K562 (cell line): ENCODE data around the gene SLC12A9. TPM values are rescaled to one million over a fixed set of nuclear protein-coding genes. Genes with fewer than 3 reads are reported as not detected.

Experiments used
- ATAC-seq: fragments of 200-7000 bp; cut with Tn5 transposase; 3 replicates; pipeline ENCODE4 v1.9.1; 2020; ENCODE audit warnings: moderate library complexity
- BruUV-seq: library from RNA; stranded (reverse); fragments of 400-500 nt; replicated peaks from 2 replicates; lab custom pipeline; 2021; lab: Mats Ljungman, UMichigan
- CTCF ChIA-PET: fragments of 300-600 bp; formaldehyde crosslinking; extraction: SDS; loops from one replicate; lab custom pipeline; 2021; ENCODE audit warnings: low intra/inter-chr PET ratio; lab: Yijun Ruan, JAX
- POLR2A ChIA-PET: fragments of 300-600, 350-650 bp; sonication (Branson Sonifier 250); formaldehyde crosslinking; extraction: SDS; loops from one replicate; lab custom pipeline; 2021; ENCODE audit warnings: antibody characterized with exemption, inconsistent platforms; lab: Yijun Ruan, JAX
- DNase-seq, 4 experiments: peaks; one replicate each; pipeline versions ENCODE4 v3.0.0 to v3.0.0-alpha.2; 2011 to 2018; ENCODE audit warnings: low spot score in 3 of 4, mixed read lengths in 3 of 4; ENCODE audit errors: extremely low read depth in 1 of 4
- FAIRE-seq: peaks from 2 replicates; lab custom pipeline; 2011; peaks lifted over from hg19 to GRCh38; lab: Jason Lieb, UNC
- H2AFZ ChIP-seq: 2 replicates; pipeline ENCODE4 v1.6.0; 2011; ENCODE audit warnings: low read depth, low read length, control low read depth, inconsistent platforms
- H3K27ac ChIP-seq: fragments of 200-600 bp; 3 replicates; pipeline ENCODE4 v1.8.0; 2011; ENCODE audit warnings: low read depth, mild to moderate bottlenecking, control low read depth, inconsistent platforms, low read length, moderate library complexity, mixed read lengths; ENCODE audit errors: extremely low read depth
- H3K27me3 ChIP-seq, 2 experiments: fragments of 300-600 bp in 1 of 2; 2 replicates in 1 of 2; 3 replicates in 1 of 2; pipeline versions ENCODE4 v1.6.0 to v1.8.0; 2011; ENCODE audit warnings: inconsistent platforms in 2 of 2, low read length in 2 of 2, mild to moderate bottlenecking in 1 of 2, mixed read lengths in 1 of 2, moderate library complexity in 1 of 2; ENCODE audit not compliant: control insufficient read depth in 2 of 2, insufficient read depth in 2 of 2
- H3K36me3 ChIP-seq: fragments of 300-600 bp; 3 replicates; pipeline ENCODE4 v1.8.0; 2011; ENCODE audit warnings: mild to moderate bottlenecking, low read length, inconsistent platforms; ENCODE audit not compliant: control insufficient read depth, insufficient read depth
- H3K4me1 ChIP-seq, 2 experiments: fragments of 200-600 bp in 1 of 2; replicated peaks in 1 of 2; 2 replicates in 1 of 2; 3 replicates in 1 of 2; pipeline versions ENCODE4 v1.5.1 to v1.8.0; 2011; ENCODE audit warnings: inconsistent platforms in 2 of 2, low read length in 2 of 2, mild to moderate bottlenecking in 1 of 2, mixed read lengths in 1 of 2, moderate library complexity in 1 of 2; ENCODE audit not compliant: control insufficient read depth in 2 of 2, insufficient read depth in 2 of 2
- H3K4me2 ChIP-seq: 2 replicates; pipeline ENCODE4 v1.6.1; 2011; ENCODE audit warnings: low read length, control low read depth, inconsistent platforms, mixed read lengths; ENCODE audit not compliant: insufficient read depth
- H3K4me3 ChIP-seq: fragments of 200-600 bp; sonication (generic), shearing (Covaris generic); 2 replicates; pipeline ENCODE4 v1.5.1; 2016; ENCODE audit warnings: control low read depth, inconsistent platforms
- H3K79me2 ChIP-seq: fragments of 200-600 bp; 3 replicates; pipeline ENCODE4 v1.8.0; 2011; ENCODE audit warnings: low read length, inconsistent platforms; ENCODE audit not compliant: control insufficient read depth, insufficient read depth
- H3K9ac ChIP-seq, 2 experiments: 2 replicates each; pipeline versions ENCODE4 v1.6.0 to v1.6.1; 2011; ENCODE audit warnings: low read depth in 2 of 2, low read length in 2 of 2, control low read depth in 1 of 2, inconsistent platforms in 1 of 2, mild to moderate bottlenecking in 1 of 2, mixed read lengths in 1 of 2; ENCODE audit not compliant: insufficient read depth in 1 of 2
- H3K9me1 ChIP-seq: one replicate; pipeline ENCODE4 v1.6.0; 2011; ENCODE audit warnings: inconsistent platforms, mild to moderate bottlenecking, low read length, moderate library complexity; ENCODE audit not compliant: control insufficient read depth, insufficient read depth
- H3K9me3 ChIP-seq: replicated peaks from 2 replicates; pipeline ENCODE4 v1.5.1; 2011; ENCODE audit warnings: low read depth, low read length, inconsistent platforms; ENCODE audit not compliant: control insufficient read depth, insufficient read depth
- H4K20me1 ChIP-seq: replicated peaks from 2 replicates; pipeline ENCODE4 v1.6.1; 2011; ENCODE audit warnings: low read length, inconsistent platforms, mixed read lengths; ENCODE audit not compliant: control insufficient read depth, insufficient read depth
- EP300 ChIP-seq: IDR thresholded peaks from 2 replicates; pipeline ENCODE4 v1.6.1; 2012; ENCODE audit warnings: low read length, improper control_type of control experiment
- KHSRP ChIP-seq: fragments of 450-650 bp; IDR thresholded peaks from 2 replicates; pipeline ENCODE4 v1.6.1; 2017
- MTA1 ChIP-seq: fragments of 450-650 bp; IDR thresholded peaks from 2 replicates; pipeline ENCODE4 v1.6.1; 2017; ENCODE audit warnings: borderline replicate concordance
- PCBP1 ChIP-seq: fragments of 200-400 bp; formaldehyde crosslinking; IDR thresholded peaks from 2 replicates; pipeline ENCODE4 v1.6.1; 2018; ENCODE audit warnings: mild to moderate bottlenecking, low read depth, low read length; ENCODE audit not compliant: poor library complexity, severe bottlenecking
- PHB2 ChIP-seq: fragments of 450-650 bp; IDR thresholded peaks from 2 replicates; pipeline ENCODE4 v1.6.1; 2017; ENCODE audit warnings: low read depth
- SMC3 ChIP-seq: conservative IDR thresholded peaks from 2 replicates; pipeline ENCODE4 v1.6.1; 2011; ENCODE audit warnings: low read depth, low read length, improper control_type of control experiment; ENCODE audit not compliant: insufficient read depth
- STAG1 ChIP-seq: sonication (generic); formaldehyde crosslinking; IDR thresholded peaks from 2 replicates; pipeline ENCODE4 v1.5.0; 2020; ENCODE audit warnings: missing genetic modification reagents, borderline replicate concordance
- SUPT5H ChIP-seq: fragments of 450-650 bp; IDR thresholded peaks from 2 replicates; pipeline ENCODE4 v1.6.1; 2016
- YY1 ChIP-seq, 3 experiments: IDR thresholded peaks; 2 replicates each; pipeline ENCODE4 v1.6.1; 2011; ENCODE audit warnings: low read length in 2 of 3, mild to moderate bottlenecking in 2 of 3, moderate library complexity in 2 of 3, borderline replicate concordance in 1 of 3, control low read depth in 1 of 3, low read depth in 1 of 3; ENCODE audit not compliant: insufficient read depth in 3 of 3, insufficient replicate concordance in 2 of 3, control insufficient read depth in 1 of 3, insufficient read length in 1 of 3; ENCODE audit errors: extremely low read depth in 1 of 3
- ZFX ChIP-seq: sonication (generic); formaldehyde crosslinking; IDR thresholded peaks from 2 replicates; pipeline ENCODE4 v1.8.0; 2022; ENCODE audit warnings: mild to moderate bottlenecking, missing genetic modification reagents, moderate library complexity
- WGBS: fragments of 100-300 bp; shearing (Covaris generic); methylation state at CpG from one replicate; pipeline ENCODE4 v1.1.6; 2016; ENCODE audit warnings: low coverage, mixed read lengths; ENCODE audit not compliant: insufficient coverage; ENCODE audit errors: missing lambda C conversion rate; 5-methylcytosine and 5-hydroxymethylcytosine counted together
- in situ Hi-C: fragments of 300-500 bp; cut with MboI; formaldehyde crosslinking; loops from 4 replicates; pipeline ENCODE4 v1.15.0; 2018; ENCODE audit warnings: inconsistent platforms, mixed read lengths
- intact Hi-C: fragments of 100-400 bp; cut with micrococcal nuclease; formaldehyde crosslinking; loops from 2 replicates; pipeline ENCODE4 v1.14.2; 2022
- polyA plus RNA-seq, 8 experiments: library from polyadenylated mRNA; depleted of rRNA in 4 of 8; stranded (reverse) in 5 of 8; unstranded in 3 of 8; fragments of >200 nt; fragmentation: Nextera tagmentation in 2 of 8; fragmentation: Illumina TruSeq in 1 of 8; extraction: Ambion mirVana in 2 of 8; extraction: Trizol in 1 of 8; gene quantifications; 2 replicates each; pipeline versions ENCODE4 v1.2.1 to v1.2.3, GENCODE V29; 2011 to 2014; ENCODE audit warnings: inconsistent platforms in 1 of 8, missing spikeins in 1 of 8
- total RNA-seq, 7 experiments: library from RNA; depleted of rRNA in 6 of 7; stranded (reverse); fragments of >200 nt in 6 of 7; fragmentation: Illumina TruSeq in 2 of 7; extraction: Trizol in 2 of 7; gene quantifications; 2 replicates each; pipeline versions ENCODE4 v1.2.1 to v1.2.3, GENCODE V29; 2011 to 2021; ENCODE audit warnings: low replicate concordance in 1 of 7
- TF ChIP-seq, protein P1 (sequence below): fragments of 200-800 bp; sonication (Bioruptor generic); IDR thresholded peaks from 2 replicates; pipeline ENCODE4 v1.6.1; 2017; ENCODE audit warnings: missing genetic modification characterization, missing compliant biosample characterization
- TF ChIP-seq, protein P2 (sequence below): sonication (generic); formaldehyde crosslinking; IDR thresholded peaks from 2 replicates; pipeline ENCODE4 v1.8.1; 2023; ENCODE audit warnings: mild to moderate bottlenecking, missing genetic modification reagents
- TF ChIP-seq, protein P3 (sequence below): fragments of 450-650 bp; formaldehyde crosslinking; IDR thresholded peaks from 2 replicates; pipeline ENCODE4 v1.4.0; 2020; ENCODE audit warnings: mild to moderate bottlenecking, moderate library complexity

The SLC12A9 gene
- total and polyA plus RNA-seq, 9 of the 15 experiments (the other 6 are each of a cell fraction or from before 2014, with no cell fraction given), result 0.06 to 20.2 (median 10.7) TPM

DNA sequence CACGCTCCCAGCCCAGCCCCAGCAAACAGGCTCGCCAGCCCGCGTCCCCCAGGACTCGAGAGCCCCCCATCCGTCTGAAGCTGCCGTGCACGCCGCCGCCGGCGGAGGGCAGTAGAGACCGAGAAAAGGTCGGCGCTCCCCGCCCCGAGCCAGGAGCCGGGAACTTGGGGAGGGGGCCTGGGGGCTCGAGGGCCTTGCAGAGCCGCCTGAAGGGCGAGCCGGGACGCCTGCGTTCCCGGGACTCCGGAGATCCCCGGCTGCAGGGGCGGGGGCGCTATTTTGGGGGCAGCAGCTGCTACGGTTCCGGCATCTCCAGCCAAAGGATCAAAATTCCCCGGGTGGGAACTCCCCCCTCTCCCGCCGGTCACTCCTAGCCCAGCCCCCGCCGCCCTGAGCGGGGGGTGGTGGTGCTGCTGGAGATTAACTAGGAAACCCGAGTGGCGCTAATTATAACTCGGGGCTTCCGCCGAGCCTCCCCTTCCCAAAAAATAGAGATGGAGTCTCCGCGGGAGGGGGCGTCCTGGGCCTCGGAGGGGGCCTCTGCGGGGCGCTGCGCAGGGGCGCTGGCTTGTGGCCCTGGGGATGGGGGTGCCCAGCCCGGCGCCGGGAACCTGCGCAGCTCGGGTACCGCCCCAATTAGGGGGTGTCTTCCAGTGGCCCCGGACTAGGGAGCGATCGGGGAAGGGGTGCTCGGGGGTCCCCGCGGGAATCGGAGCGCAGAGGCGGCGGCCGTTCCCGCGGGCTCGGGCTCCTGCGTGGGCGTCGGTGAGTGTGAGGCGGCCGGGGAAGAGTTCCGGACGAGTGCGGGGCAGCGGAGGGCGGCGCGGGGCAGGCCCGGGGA is 42.6 kb downstream of the SLC12A9 start:
- no peak for FAIRE-seq
- peak; percentile 32 for ATAC-seq
- under 1% methylated on average over 61 of the region's 83 CpGs for WGBS
- Histone ChIP-seq H2AFZ (peak overlapping the region; percentile 75), H3K4me3 (peak overlapping the region; percentile 52), H3K27me3 (no peaks in the 10 kb centered on the region), H3K4me2 (peak overlapping the region; percentile 71), H4K20me1 (no peaks in the 10 kb centered on the region), H3K9me1 (no peaks in the 10 kb centered on the region), H3K9me3 (no peaks in the 10 kb centered on the region), H3K4me1 (peaks cover 33 to 83% of the 10 kb centered on the region in 2 experiments), H3K36me3 (no peaks in the 10 kb centered on the region), H3K9ac (peak overlapping the region; percentile 52 to 90; a peak in 3 of 4 replicates), H3K79me2 (peaks cover 3% of the 10 kb centered on the region; the same call in 2 of the 3 replicates), H3K27ac (no peak overlapping the region; the same call in 2 of the 3 replicates)
- intact Hi-C loops (loop anchor here (5.0 kb wide), 3 partner anchors 182 to 387 kb away; no protein-coding TSS in a partner anchor), in situ Hi-C loops (loop anchor here (5.0 kb wide), 1 partner anchor 162 kb away; no protein-coding TSS in a partner anchor)
- ChIA-PET CTCF (interaction anchor here (0.6 to 2.3 kb wide), 10 partner anchors 164 to 644 kb away, joined by 3 to 28 read pairs (median 4); partner anchors contain the start of gene AP1S1), POLR2A (interaction anchor here (0.9 to 1.8 kb wide), 2 partner anchors 20 to 21 kb away, joined by 3 to 6 read pairs; partner anchors contain the start of gene SRRT)
- peak; percentile 68 to 79 (median 71) for DNase-seq
- TSS peak; percentile 42 for BruUV-seq
- TF ChIP-seq EP300 (0 out of 2 replicates have a peak, but pooled peaks have one; percentile 10), ZFX (CRISPR knock-in tag) (peak; percentile 52; the same call in 1 of the 2 replicates), PCBP1 (peak; percentile 29), STAG1 (CRISPR knock-in tag) (peak; percentile 82; the same call in 1 of the 2 replicates), SUPT5H (no peak), MTA1 (no peak), PHB2 (no peak), KHSRP (no peak), YY1 (IDR thresholded peaks at IDR 0.05; ENCODE audit: borderline replicate concordance in 1 of 3, control insufficient read depth in 1 of 3, extremely low read depth in 1 of 3, insufficient read depth in 3 of 3, insufficient read length in 1 of 3, insufficient replicate concordance in 2 of 3, low read depth in 1 of 3, low read length in 2 of 3) (no peak), SMC3 (peak; percentile 70)
- TF ChIP-seq, protein P1, sequence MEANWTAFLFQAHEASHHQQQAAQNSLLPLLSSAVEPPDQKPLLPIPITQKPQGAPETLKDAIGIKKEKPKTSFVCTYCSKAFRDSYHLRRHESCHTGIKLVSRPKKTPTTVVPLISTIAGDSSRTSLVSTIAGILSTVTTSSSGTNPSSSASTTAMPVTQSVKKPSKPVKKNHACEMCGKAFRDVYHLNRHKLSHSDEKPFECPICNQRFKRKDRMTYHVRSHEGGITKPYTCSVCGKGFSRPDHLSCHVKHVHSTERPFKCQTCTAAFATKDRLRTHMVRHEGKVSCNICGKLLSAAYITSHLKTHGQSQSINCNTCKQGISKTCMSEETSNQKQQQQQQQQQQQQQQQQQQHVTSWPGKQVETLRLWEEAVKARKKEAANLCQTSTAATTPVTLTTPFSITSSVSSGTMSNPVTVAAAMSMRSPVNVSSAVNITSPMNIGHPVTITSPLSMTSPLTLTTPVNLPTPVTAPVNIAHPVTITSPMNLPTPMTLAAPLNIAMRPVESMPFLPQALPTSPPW (CRISPR knock-in tag), result peak; percentile 75
- TF ChIP-seq, protein P2, sequence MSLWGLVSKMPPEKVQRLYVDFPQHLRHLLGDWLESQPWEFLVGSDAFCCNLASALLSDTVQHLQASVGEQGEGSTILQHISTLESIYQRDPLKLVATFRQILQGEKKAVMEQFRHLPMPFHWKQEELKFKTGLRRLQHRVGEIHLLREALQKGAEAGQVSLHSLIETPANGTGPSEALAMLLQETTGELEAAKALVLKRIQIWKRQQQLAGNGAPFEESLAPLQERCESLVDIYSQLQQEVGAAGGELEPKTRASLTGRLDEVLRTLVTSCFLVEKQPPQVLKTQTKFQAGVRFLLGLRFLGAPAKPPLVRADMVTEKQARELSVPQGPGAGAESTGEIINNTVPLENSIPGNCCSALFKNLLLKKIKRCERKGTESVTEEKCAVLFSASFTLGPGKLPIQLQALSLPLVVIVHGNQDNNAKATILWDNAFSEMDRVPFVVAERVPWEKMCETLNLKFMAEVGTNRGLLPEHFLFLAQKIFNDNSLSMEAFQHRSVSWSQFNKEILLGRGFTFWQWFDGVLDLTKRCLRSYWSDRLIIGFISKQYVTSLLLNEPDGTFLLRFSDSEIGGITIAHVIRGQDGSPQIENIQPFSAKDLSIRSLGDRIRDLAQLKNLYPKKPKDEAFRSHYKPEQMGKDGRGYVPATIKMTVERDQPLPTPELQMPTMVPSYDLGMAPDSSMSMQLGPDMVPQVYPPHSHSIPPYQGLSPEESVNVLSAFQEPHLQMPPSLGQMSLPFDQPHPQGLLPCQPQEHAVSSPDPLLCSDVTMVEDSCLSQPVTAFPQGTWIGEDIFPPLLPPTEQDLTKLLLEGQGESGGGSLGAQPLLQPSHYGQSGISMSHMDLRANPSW (CRISPR knock-in tag), result 0 out of 2 replicates have a peak, but pooled peaks have one; percentile 58
- TF ChIP-seq, protein P3, sequence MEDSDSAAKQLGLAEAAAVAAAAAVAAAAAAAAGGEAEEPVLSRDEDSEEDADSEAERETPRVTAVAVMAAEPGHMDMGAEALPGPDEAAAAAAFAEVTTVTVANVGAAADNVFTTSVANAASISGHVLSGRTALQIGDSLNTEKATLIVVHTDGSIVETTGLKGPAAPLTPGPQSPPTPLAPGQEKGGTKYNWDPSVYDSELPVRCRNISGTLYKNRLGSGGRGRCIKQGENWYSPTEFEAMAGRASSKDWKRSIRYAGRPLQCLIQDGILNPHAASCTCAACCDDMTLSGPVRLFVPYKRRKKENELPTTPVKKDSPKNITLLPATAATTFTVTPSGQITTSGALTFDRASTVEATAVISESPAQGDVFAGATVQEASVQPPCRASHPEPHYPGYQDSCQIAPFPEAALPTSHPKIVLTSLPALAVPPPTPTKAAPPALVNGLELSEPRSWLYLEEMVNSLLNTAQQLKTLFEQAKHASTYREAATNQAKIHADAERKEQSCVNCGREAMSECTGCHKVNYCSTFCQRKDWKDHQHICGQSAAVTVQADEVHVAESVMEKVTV (CRISPR knock-in tag), result peak; percentile 53
